SK-N-SH (cell line): Measurements from ENCODE around the gene PPP1CA. TPM values are rescaled to one million over a fixed set of nuclear protein-coding genes. Genes with fewer than 3 reads are reported as not detected.

Source experiments
- CTCF ChIA-PET: fragments of 300-600, 350-600 bp; formaldehyde crosslinking; extraction: SDS; loops from one replicate; lab custom pipeline; 2021; lab: Yijun Ruan, JAX
- POLR2A ChIA-PET: fragments of 350-600 bp; sonication (Branson Sonifier 250); formaldehyde crosslinking; extraction: SDS; loops from one replicate; lab custom pipeline; 2020; ENCODE audit warnings: antibody characterized with exemption, inconsistent platforms; lab: Yijun Ruan, JAX
- DNase-seq: peaks from one replicate; pipeline ENCODE4 v3.0.0; 2012
- H2AFZ ChIP-seq: fragments of 200-600 bp; sonication (generic); 2 replicates; pipeline ENCODE4 v1.8.1; 2016; ENCODE audit warnings: antibody characterized with exemption, mild to moderate bottlenecking, low read depth
- H3F3A ChIP-seq: fragments of 200-600 bp; sonication (generic); replicated peaks from 2 replicates; pipeline ENCODE3; 2016; ENCODE audit warnings: antibody characterized with exemption, mild to moderate bottlenecking; ENCODE audit not compliant: insufficient read depth
- H3K27ac ChIP-seq, 2 experiments: fragments of 200-500 bp in 1 of 2; fragments of 200-600 bp in 1 of 2; sonication (Bioruptor generic) in 1 of 2; sonication (generic), shearing (Covaris generic) in 1 of 2; 2 replicates each; pipeline versions ENCODE4 v1.5.1 to v1.6.1; 2014 to 2016; ENCODE audit warnings: low read depth in 2 of 2, inconsistent platforms in 1 of 2, low read length in 1 of 2, mild to moderate bottlenecking in 1 of 2, mixed read lengths in 1 of 2
- H3K27me3 ChIP-seq: fragments of 200-600 bp; sonication (generic), shearing (Covaris generic); 2 replicates; pipeline ENCODE4 v1.6.1; 2016; ENCODE audit warnings: mixed run types; ENCODE audit not compliant: insufficient read depth
- H3K36me3 ChIP-seq, 2 experiments: fragments of 200-500 bp in 1 of 2; fragments of 200-600 bp in 1 of 2; sonication (Bioruptor generic) in 1 of 2; sonication (generic) in 1 of 2; replicated peaks in 1 of 2; 2 replicates each; pipeline versions ENCODE3 to v1.5.1; 2014 to 2016; ENCODE audit warnings: low read length in 1 of 2, mild to moderate bottlenecking in 1 of 2; ENCODE audit not compliant: insufficient read depth in 2 of 2, control insufficient read depth in 1 of 2
- H3K4me1 ChIP-seq, 2 experiments: fragments of 200-500 bp in 1 of 2; fragments of 200-600 bp in 1 of 2; sonication (Bioruptor generic) in 1 of 2; sonication (generic), shearing (Covaris generic) in 1 of 2; 2 replicates each; pipeline versions ENCODE4 v1.5.1 to v1.6.1; 2014 to 2016; ENCODE audit warnings: low read depth in 1 of 2, low read length in 1 of 2, mixed run types in 1 of 2; ENCODE audit not compliant: insufficient read depth in 2 of 2, control insufficient read depth in 1 of 2
- H3K4me2 ChIP-seq: fragments of 200-600 bp; sonication (generic), shearing (Covaris generic); 2 replicates; pipeline ENCODE4 v1.6.1; 2017; ENCODE audit warnings: mixed run types
- H3K4me3 ChIP-seq, 2 experiments: fragments of 200-500 bp in 1 of 2; fragments of 200-600 bp in 1 of 2; sonication (Bioruptor generic) in 1 of 2; sonication (generic), shearing (Covaris generic) in 1 of 2; 2 replicates each; pipeline versions ENCODE4 v1.5.1 to v1.8.1; 2014 to 2016; ENCODE audit warnings: low read depth in 2 of 2, inconsistent platforms in 1 of 2, low read length in 1 of 2, mild to moderate bottlenecking in 1 of 2, mixed read lengths in 1 of 2, moderate library complexity in 1 of 2
- H3K79me2 ChIP-seq: fragments of 200-600 bp; sonication (generic); 2 replicates; pipeline ENCODE4 v1.8.1; 2017; ENCODE audit warnings: mild to moderate bottlenecking; ENCODE audit not compliant: insufficient read depth
- H3K9ac ChIP-seq: fragments of 200-600 bp; sonication (generic); 2 replicates; pipeline ENCODE4 v1.6.1; 2017; ENCODE audit warnings: mixed run types
- H3K9me2 ChIP-seq: fragments of 200-600 bp; sonication (generic); 2 replicates; pipeline ENCODE4 v1.6.1; 2017; ENCODE audit warnings: mixed run types
- H3K9me3 ChIP-seq: fragments of 200-600 bp; sonication (generic); 2 replicates; pipeline ENCODE4 v1.6.1; 2017; ENCODE audit warnings: mixed run types, mild to moderate bottlenecking, moderate library complexity
- H4K20me1 ChIP-seq: fragments of 200-600 bp; sonication (generic); 2 replicates; pipeline ENCODE4 v1.6.1; 2017; ENCODE audit warnings: mild to moderate bottlenecking, mixed run types; ENCODE audit not compliant: insufficient read depth
- EZH2phosphoT487 ChIP-seq: fragments of 200-600 bp; sonication (generic); IDR thresholded peaks from 2 replicates; pipeline ENCODE4 v1.6.1; 2017; ENCODE audit warnings: low read depth, mixed run types, mild to moderate bottlenecking, antibody characterized with exemption, moderate library complexity, borderline replicate concordance
- FOXJ3 ChIP-seq: sonication (generic); formaldehyde crosslinking; IDR thresholded peaks from 2 replicates; pipeline ENCODE4 v1.5.1; 2020; ENCODE audit warnings: mild to moderate bottlenecking, missing genetic modification reagents
- GATA2 ChIP-seq: sonication (generic); formaldehyde crosslinking; IDR thresholded peaks from 2 replicates; pipeline ENCODE4 v1.5.0; 2020; ENCODE audit warnings: mild to moderate bottlenecking, missing genetic modification reagents
- MXI1 ChIP-seq: IDR thresholded peaks from 2 replicates; pipeline ENCODE4 v1.6.1; 2012; ENCODE audit warnings: mild to moderate bottlenecking, low read depth, low read length, improper control_type of control experiment
- NRF1 ChIP-seq: IDR thresholded peaks from 2 replicates; pipeline ENCODE4 v1.6.1; 2012; ENCODE audit warnings: low read depth, mild to moderate bottlenecking, low read length
- POLR2AphosphoS5 ChIP-seq: IDR thresholded peaks from 2 replicates; pipeline ENCODE4 v1.6.1; 2012; ENCODE audit warnings: low read depth, low read length
- RAD21 ChIP-seq: IDR thresholded peaks from 2 replicates; pipeline ENCODE4 v1.6.1; 2012; ENCODE audit warnings: mild to moderate bottlenecking, low read length
- RCOR1 ChIP-seq: fragments of 150-350 bp; IDR thresholded peaks from 2 replicates; pipeline ENCODE4 v1.6.1; 2017; ENCODE audit warnings: antibody characterized with exemption, low read length
- SIN3A ChIP-seq: IDR thresholded peaks from 2 replicates; pipeline ENCODE4 v1.6.1; 2012; ENCODE audit warnings: low read depth, mild to moderate bottlenecking, low read length, moderate library complexity, borderline replicate concordance
- TCF12 ChIP-seq: IDR thresholded peaks from 2 replicates; pipeline ENCODE4 v1.4.0; 2012
- WGBS: methylation state at CpG from one replicate; pipeline ENCODE4 v1.1.6; 2017; ENCODE audit warnings: low lambda C conversion rate; 5-methylcytosine and 5-hydroxymethylcytosine counted together
- polyA plus RNA-seq, 3 experiments: library from polyadenylated mRNA; depleted of rRNA; stranded (reverse); fragments of >200 nt; gene quantifications; 2 replicates each; pipeline ENCODE4 v1.2.3, GENCODE V29; 2012
- TF ChIP-seq, protein P1 (sequence below): IDR thresholded peaks from 2 replicates; pipeline ENCODE4 v1.4.0; 2012; ENCODE audit warnings: low read depth, borderline replicate concordance

The PPP1CA gene
- polyA plus RNA-seq, 1 of the 3 experiments (the other 2 are of a cell fraction): 261 TPM

DNA sequence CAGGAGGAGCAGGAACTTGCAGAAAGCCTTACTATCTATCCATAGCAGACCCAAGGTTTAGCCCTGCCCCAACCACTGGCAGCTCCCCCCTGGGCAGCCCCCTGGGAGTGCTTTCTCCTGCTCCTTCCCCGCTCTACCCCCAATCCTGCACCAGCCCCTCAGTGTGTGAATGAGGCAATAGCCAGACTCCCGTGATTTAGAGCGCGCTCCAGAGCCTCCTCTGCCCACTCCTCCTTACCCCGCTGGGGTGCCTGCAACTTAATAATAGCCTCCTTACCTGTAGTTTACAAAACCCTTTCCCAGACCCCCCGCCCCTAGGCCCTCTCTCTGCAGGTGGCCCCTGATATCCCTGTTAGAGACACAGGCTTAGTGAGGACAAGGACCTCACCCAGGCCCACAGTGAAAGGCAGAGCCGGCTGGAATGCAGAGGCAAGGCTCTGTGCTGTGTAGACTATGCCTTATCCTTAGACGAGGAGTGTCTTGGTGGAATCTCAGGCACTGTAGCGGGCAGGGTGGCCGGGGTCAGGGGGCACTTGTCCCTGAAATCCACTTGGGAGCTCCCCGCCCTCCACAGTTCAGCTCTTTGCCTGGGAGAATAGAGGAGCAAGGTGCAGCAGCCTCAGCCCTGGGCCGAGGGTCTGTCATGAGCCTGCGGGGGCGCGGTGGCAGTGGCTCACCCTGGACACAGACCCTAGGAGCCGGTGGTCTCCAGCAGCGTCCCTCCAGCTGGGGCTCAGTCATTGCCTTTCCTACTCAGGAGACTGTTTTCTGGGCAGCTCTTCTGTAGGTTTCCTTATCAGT is 9.5 kb upstream of the PPP1CA start:
- Histone ChIP-seq H3K36me3 (no peaks in the 10 kb centered on the region), H3K9me3 (no peaks in the 10 kb centered on the region), H2AFZ (no peak overlapping the region), H3K9me2 (no peaks in the 10 kb centered on the region), H3K27ac (no peak overlapping the region), H3K4me3 (no peak overlapping the region), H3K79me2 (no peaks in the 10 kb centered on the region), H3F3A (no peaks in the 10 kb centered on the region), H3K9ac (no peak overlapping the region), H4K20me1 (no peaks in the 10 kb centered on the region), H3K27me3 (no peaks in the 10 kb centered on the region), H3K4me1 (peaks cover 0 to 2% of the 10 kb centered on the region in 2 experiments; a peak in 1 of 4 replicates), H3K4me2 (no peak overlapping the region)
- ChIA-PET CTCF (interaction anchor here (0.6 to 3.4 kb wide), 2 partner anchors 9 to 29 kb away, joined by 3 to 12 read pairs; partner anchors contain the start of gene PPP1CA), POLR2A (no interaction called here)
- 76% methylated on average over 12 of the region's 17 CpGs for WGBS
- no peak for DNase-seq
- TF ChIP-seq RAD21 (no peak), EZH2phosphoT487 (no peak), GATA2 (CRISPR knock-in tag) (no peak), POLR2AphosphoS5 (no peak), FOXJ3 (CRISPR knock-in tag) (no peak), TCF12 (no peak), RCOR1 (no peak)

GRCh38 chr11:67410369-67410831 is 8.7 kb upstream of the PPP1CA start:
- H3K4me3 ChIP-seq: no peak overlapping the region
- ChIA-PET CTCF (no interaction called here), POLR2A (no interaction called here)
- H3K36me3 ChIP-seq: no peaks in the 10 kb centered on the region
- H3F3A ChIP-seq: no peaks in the 10 kb centered on the region
- no peak for DNase-seq
- H3K27ac ChIP-seq: no peak overlapping the region
- no peaks in the 10 kb centered on the region for H3K27me3 ChIP-seq
- H3K79me2 ChIP-seq: no peaks in the 10 kb centered on the region
- H3K4me1 ChIP-seq: peaks cover 0 to 2% of the 10 kb centered on the region in 2 experiments; a peak in 1 of 4 replicates
- no peak overlapping the region for H3K9ac ChIP-seq
- no peaks in the 10 kb centered on the region for H3K9me3 ChIP-seq
- no peak overlapping the region for H2AFZ ChIP-seq
- no peak for TF ChIP-seq MXI1
- TF ChIP-seq SIN3A: no peak
- no peak for TF ChIP-seq NRF1
- H4K20me1 ChIP-seq: no peaks in the 10 kb centered on the region
- 76% methylated on average over 12 of the region's 15 CpGs for WGBS
- H3K4me2 ChIP-seq: no peak overlapping the region
- H3K9me2 ChIP-seq: no peaks in the 10 kb centered on the region

DNA sequence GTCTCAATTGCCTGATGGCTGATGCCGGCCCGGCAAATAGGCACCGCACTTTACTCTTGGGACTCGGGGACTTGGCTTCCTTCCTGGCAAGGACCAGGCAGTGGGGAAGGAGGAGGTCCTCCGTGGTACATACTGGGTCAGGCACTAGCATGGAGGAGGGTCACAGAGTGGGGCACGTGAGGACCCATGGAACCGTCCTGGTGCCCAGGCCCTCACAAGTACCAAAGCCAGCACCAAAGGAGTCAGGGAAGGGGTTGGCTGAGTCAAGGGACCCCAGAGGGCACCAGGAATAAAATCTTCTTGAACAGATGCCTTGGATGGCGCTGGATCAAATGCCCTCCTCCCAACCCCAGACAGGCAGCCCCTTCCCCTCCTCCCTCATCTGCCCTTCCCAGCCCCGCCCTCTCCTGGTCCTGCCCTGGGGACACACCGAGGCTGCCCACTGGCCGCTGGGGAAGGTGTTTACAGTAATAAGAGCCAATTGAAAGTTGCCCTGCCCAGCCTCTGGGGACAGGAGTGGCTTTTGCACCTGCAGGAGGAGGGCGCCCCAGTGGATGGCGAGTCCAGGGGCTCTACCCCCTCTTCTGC is 8.2 kb upstream of the PPP1CA start:
- Histone ChIP-seq H3K79me2 (no peaks in the 10 kb centered on the region), H3K4me3 (no peak overlapping the region), H3K9ac (no peak overlapping the region), H3K36me3 (no peaks in the 10 kb centered on the region), H3F3A (no peaks in the 10 kb centered on the region), H3K9me2 (no peaks in the 10 kb centered on the region), H4K20me1 (no peaks in the 10 kb centered on the region), H3K27me3 (no peaks in the 10 kb centered on the region), H3K27ac (no peak overlapping the region), H3K9me3 (no peaks in the 10 kb centered on the region), H3K4me1 (no peaks in the 10 kb centered on the region; a peak in 1 of 4 replicates), H3K4me2 (no peak overlapping the region), H2AFZ (no peak overlapping the region)
- TF ChIP-seq, protein P1, sequence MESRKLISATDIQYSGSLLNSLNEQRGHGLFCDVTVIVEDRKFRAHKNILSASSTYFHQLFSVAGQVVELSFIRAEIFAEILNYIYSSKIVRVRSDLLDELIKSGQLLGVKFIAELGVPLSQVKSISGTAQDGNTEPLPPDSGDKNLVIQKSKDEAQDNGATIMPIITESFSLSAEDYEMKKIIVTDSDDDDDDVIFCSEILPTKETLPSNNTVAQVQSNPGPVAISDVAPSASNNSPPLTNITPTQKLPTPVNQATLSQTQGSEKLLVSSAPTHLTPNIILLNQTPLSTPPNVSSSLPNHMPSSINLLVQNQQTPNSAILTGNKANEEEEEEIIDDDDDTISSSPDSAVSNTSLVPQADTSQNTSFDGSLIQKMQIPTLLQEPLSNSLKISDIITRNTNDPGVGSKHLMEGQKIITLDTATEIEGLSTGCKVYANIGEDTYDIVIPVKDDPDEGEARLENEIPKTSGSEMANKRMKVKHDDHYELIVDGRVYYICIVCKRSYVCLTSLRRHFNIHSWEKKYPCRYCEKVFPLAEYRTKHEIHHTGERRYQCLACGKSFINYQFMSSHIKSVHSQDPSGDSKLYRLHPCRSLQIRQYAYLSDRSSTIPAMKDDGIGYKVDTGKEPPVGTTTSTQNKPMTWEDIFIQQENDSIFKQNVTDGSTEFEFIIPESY: no peak
- TF ChIP-seq MXI1 (no peak), POLR2AphosphoS5 (no peak)
- WGBS: 55% methylated on average over 11 of the region's 13 CpGs
- DNase-seq: no peak
- ChIA-PET POLR2A (no interaction called here), CTCF (no interaction called here)
